Breast epithelium (tissue), 3 donors: ENCODE measurements around the gene BBOF1.

Experiments
- POLR2AphosphoS5 ChIP-seq, 3 donors: sonication (generic); formaldehyde crosslinking; IDR thresholded peaks; one replicate each; pipeline ENCODE4 v1.6.1; 2017; ENCODE audit warnings: antibody characterized with exemption in 3 of 3
- TF ChIP-seq, protein P1 (sequence below), 3 donors: fragments of 450-650 bp; IDR thresholded peaks; one replicate each; pipeline ENCODE4 v1.5.1; 2016 to 2017; ENCODE audit warnings: antibody characterized with exemption in 3 of 3, mild to moderate bottlenecking in 3 of 3, moderate library complexity in 3 of 3

DNA sequence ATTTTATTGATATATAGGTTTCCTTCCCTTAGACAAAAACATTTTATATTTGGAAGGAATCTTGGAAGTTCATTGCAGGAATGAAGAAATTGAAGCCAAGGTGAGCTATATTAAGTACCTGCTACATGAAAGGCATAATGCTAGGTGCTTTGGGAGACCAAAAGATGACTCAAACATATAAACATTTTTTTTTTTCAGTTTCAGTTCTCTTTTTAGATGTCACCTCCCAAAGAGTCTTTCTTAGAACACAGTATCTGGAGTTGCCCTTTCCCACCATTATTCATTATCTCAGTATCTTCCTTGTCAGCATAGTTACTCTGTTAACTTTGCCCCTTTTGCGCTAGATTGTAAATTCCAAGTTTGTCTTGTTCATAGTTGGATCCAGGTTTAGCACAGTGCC, 66.7 kb downstream of the BBOF1 start:
- TF ChIP-seq, protein P1, sequence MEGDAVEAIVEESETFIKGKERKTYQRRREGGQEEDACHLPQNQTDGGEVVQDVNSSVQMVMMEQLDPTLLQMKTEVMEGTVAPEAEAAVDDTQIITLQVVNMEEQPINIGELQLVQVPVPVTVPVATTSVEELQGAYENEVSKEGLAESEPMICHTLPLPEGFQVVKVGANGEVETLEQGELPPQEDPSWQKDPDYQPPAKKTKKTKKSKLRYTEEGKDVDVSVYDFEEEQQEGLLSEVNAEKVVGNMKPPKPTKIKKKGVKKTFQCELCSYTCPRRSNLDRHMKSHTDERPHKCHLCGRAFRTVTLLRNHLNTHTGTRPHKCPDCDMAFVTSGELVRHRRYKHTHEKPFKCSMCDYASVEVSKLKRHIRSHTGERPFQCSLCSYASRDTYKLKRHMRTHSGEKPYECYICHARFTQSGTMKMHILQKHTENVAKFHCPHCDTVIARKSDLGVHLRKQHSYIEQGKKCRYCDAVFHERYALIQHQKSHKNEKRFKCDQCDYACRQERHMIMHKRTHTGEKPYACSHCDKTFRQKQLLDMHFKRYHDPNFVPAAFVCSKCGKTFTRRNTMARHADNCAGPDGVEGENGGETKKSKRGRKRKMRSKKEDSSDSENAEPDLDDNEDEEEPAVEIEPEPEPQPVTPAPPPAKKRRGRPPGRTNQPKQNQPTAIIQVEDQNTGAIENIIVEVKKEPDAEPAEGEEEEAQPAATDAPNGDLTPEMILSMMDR (IDR thresholded peaks at IDR 0.05): no peak
- no peak for TF ChIP-seq POLR2AphosphoS5 (IDR thresholded peaks at IDR 0.05)
